ENCODE measurements around the gene KIAA1614. TPM values are rescaled to one million over a fixed set of nuclear protein-coding genes. Genes with fewer than 3 reads are reported as not detected.

KIAA1614 gene
- total RNA-seq, 1 donor from 2014 or later, result 8.2 TPM

DNA sequence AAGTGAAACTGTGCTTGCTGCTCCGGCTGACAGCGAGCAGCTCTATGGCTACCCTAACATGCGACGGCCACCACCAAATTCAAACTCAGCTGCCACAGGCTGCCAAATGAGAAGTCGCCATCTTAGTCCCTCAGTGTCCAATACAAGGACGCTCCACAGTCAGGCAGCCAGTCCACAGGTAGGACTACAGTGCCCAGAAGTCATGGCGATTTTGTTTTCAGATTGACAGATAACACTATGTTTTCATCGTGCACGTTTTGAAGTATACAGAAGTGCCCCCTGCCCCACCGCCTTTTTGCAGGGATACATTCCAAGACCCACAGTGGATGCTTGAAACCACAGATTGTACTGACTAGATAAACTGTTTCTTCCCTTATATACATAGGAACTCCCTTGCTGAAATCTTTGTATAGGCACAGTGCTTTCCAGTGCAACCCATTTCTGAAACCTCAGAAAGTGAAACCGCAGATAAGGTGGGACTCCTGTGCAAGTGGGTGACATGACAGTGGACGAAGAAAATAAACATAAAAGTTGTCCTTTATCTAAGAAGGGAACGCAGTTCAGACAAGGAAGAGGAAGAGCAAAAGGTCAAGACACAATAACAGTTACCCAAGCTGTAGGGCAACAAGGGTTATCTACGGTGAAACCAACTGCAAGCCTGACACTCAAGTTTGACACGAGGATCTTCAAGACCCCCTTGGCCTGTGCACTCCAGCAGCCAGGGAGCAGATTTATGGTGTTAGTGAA is 57.8 kb downstream of the KIAA1614 start:
- no peaks in the 10 kb centered on the region for H3K27me3 Mint-ChIP-seq (ENCODE audit: low read depth)
- DNase-seq (ENCODE audit: low spot score), result no peak
- H3K27ac Mint-ChIP-seq (ENCODE audit: unreplicated experiment), result no peak overlapping the region
- peaks cover 31% of the 10 kb centered on the region for H3K36me3 Mint-ChIP-seq (ENCODE audit: low read depth)
- no peaks in the 10 kb centered on the region for H3K9me3 Mint-ChIP-seq (ENCODE audit: low read depth)
- TF ChIP-seq, protein P1, sequence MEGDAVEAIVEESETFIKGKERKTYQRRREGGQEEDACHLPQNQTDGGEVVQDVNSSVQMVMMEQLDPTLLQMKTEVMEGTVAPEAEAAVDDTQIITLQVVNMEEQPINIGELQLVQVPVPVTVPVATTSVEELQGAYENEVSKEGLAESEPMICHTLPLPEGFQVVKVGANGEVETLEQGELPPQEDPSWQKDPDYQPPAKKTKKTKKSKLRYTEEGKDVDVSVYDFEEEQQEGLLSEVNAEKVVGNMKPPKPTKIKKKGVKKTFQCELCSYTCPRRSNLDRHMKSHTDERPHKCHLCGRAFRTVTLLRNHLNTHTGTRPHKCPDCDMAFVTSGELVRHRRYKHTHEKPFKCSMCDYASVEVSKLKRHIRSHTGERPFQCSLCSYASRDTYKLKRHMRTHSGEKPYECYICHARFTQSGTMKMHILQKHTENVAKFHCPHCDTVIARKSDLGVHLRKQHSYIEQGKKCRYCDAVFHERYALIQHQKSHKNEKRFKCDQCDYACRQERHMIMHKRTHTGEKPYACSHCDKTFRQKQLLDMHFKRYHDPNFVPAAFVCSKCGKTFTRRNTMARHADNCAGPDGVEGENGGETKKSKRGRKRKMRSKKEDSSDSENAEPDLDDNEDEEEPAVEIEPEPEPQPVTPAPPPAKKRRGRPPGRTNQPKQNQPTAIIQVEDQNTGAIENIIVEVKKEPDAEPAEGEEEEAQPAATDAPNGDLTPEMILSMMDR (IDR thresholded peaks at IDR 0.05), result no peak
- peaks cover 6% of the 10 kb centered on the region for H3K4me1 Mint-ChIP-seq (ENCODE audit: low read depth)
- no peak overlapping the region for H3K4me3 Mint-ChIP-seq (ENCODE audit: unreplicated experiment)

DNA sequence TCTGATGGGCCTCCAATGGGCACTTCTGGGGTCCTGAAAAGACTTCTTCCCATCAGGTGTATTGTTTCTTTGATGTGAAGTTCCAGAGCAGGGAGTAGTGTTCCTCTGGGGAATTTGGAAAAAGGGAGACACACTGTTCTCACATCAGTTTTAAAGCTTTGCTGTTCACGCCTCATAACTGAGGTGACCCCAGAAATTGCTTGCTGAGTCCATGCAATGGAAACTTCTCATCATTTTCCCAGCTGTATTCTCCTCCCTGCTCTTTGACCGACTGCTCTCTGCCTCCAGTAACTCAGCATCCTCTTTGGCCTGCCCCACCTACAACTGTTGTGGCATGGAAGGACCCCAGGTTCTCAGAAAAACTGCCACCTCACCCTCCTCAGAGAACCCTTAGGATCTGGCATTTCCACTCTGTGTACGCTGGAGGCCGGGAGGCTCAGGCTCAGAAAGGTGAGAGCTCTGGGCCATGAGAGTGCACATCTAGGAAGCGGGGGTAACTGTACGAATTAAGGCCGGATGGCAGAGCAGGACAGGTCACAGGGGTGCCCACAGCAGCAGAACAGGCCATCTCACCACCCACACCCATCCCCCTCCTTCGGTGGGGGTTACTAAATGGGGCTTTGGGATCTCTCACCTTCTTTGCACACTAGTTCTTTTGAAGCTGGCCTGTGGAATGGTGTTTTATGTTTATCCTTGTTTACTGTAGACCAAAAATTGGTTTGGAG is 58.7 kb downstream of the KIAA1614 start:
- DNase-seq (ENCODE audit: low spot score), result no peak
- H3K4me3 Mint-ChIP-seq (ENCODE audit: unreplicated experiment), result no peak overlapping the region
- no peak overlapping the region for H3K27ac Mint-ChIP-seq (ENCODE audit: unreplicated experiment)
- peaks cover 35% of the 10 kb centered on the region for H3K36me3 Mint-ChIP-seq (ENCODE audit: low read depth)
- no peaks in the 10 kb centered on the region for H3K9me3 Mint-ChIP-seq (ENCODE audit: low read depth)
- no peaks in the 10 kb centered on the region for H3K27me3 Mint-ChIP-seq (ENCODE audit: low read depth)
- TF ChIP-seq, protein P1 (IDR thresholded peaks at IDR 0.05), result no peak
- peaks cover 7% of the 10 kb centered on the region for H3K4me1 Mint-ChIP-seq (ENCODE audit: low read depth)

DNA sequence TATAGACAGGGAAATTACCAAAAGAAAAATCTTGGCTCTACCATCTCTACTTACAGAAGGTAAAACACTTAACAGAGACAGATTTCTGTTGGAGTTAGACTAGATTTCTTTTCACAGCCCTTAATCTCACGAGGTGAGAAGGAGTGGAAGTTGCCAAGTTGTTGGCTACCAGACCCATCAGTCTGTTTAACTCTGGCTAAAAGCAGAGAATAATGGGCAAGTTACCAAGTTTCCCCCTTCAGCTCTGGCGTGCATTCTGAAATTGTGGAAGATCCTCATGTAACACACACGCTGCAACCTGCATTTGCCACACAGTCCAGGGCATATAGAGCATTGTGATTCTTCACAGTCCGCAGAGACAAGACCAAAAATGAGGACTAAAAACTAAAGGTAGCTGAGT is 60.7 kb downstream of the KIAA1614 start:
- Mint-ChIP-seq H3K9me3 (ENCODE audit: low read depth) (no peaks in the 10 kb centered on the region), H3K27me3 (ENCODE audit: low read depth) (no peaks in the 10 kb centered on the region), H3K4me1 (ENCODE audit: low read depth) (peaks cover 11% of the 10 kb centered on the region), H3K36me3 (ENCODE audit: low read depth) (peaks cover 32% of the 10 kb centered on the region), H3K4me3 (ENCODE audit: unreplicated experiment) (no peak overlapping the region), H3K27ac (ENCODE audit: unreplicated experiment) (no peak overlapping the region)
- no peak for DNase-seq (ENCODE audit: low spot score)
- TF ChIP-seq, protein P1 (IDR thresholded peaks at IDR 0.05), result no peak

DNA sequence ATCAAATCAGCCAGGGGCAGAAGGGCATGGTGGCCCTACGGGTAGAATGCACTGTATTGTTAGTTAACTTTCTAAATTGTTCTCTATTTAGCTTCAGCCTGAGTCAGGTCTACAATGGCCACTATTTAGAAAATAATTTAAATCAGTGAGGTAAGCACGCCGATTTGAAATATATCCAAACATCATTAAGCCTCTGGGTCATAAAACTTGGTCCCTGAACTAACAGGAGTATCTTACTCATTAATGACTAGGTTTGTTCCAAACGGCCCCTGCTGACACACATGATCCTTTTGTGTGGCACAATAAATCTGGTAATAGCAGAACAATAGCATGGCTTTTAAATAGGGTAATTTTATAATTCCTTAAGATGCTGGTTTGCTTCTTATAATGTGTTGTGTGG is 61.5 kb downstream of the KIAA1614 start:
- no peak overlapping the region for H3K4me3 Mint-ChIP-seq (ENCODE audit: unreplicated experiment)
- H3K36me3 Mint-ChIP-seq (ENCODE audit: low read depth), result peaks cover 31% of the 10 kb centered on the region
- H3K27ac Mint-ChIP-seq (ENCODE audit: unreplicated experiment), result no peak overlapping the region
- H3K27me3 Mint-ChIP-seq (ENCODE audit: low read depth), result no peaks in the 10 kb centered on the region
- TF ChIP-seq, protein P1 (IDR thresholded peaks at IDR 0.05), result no peak
- H3K4me1 Mint-ChIP-seq (ENCODE audit: low read depth), result peaks cover 18% of the 10 kb centered on the region
- H3K9me3 Mint-ChIP-seq (ENCODE audit: low read depth), result no peaks in the 10 kb centered on the region
- DNase-seq (ENCODE audit: low spot score), result no peak

DNA sequence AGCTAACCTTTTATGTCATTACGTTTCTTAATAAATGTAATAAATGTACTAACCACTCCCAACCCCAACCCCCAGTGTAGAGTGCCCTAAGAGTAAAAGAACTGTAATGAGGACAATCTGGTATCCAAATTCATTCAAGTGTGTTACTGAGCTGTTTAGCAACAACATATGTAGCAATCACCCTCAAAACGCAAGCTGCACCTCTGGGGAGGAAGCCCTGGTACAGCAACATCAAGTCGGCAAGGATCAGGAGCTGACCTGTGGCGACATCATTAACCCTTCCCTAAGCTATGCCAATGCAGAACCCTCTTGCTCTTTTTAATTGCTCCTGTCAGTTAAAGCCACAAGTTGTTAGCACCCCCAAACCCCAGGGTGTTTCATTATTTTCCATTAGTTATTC is 62.9 kb downstream of the KIAA1614 start:
- peaks cover 26% of the 10 kb centered on the region for H3K36me3 Mint-ChIP-seq (ENCODE audit: low read depth)
- TF ChIP-seq, protein P1 (IDR thresholded peaks at IDR 0.05), result no peak

More for the DNA sequence above, 62.9 kb downstream of the KIAA1614 start:
- Mint-ChIP-seq H3K4me1 (ENCODE audit: low read depth) (peaks cover 18% of the 10 kb centered on the region), H3K27me3 (ENCODE audit: low read depth) (no peaks in the 10 kb centered on the region), H3K4me3 (ENCODE audit: unreplicated experiment) (no peak overlapping the region), H3K27ac (ENCODE audit: unreplicated experiment) (no peak overlapping the region), H3K9me3 (ENCODE audit: low read depth) (no peaks in the 10 kb centered on the region)
- DNase-seq (ENCODE audit: low spot score), result no peak
